HEK293 (cell line): ENCODE results near the gene OR2V2.
A peak's percentile ranks its signal among the peaks of the same experiment; 100 is the strongest.

Experiments used
- FEZF1 ChIP-seq: fragments of 450-650 bp; formaldehyde crosslinking; IDR thresholded peaks from 2 replicates; pipeline ENCODE4 v1.5.1; 2016; ENCODE audit warnings: missing biosample characterization, missing genetic modification characterization
- GLI4 ChIP-seq: fragments of 450-650 bp; formaldehyde crosslinking; IDR thresholded peaks from 2 replicates; pipeline ENCODE4 v1.5.1; 2016; ENCODE audit warnings: missing biosample characterization, missing genetic modification characterization
- HOXA7 ChIP-seq: sonication (generic); formaldehyde crosslinking; IDR thresholded peaks from 2 replicates; pipeline ENCODE4 v1.8.1; 2022; ENCODE audit warnings: missing genetic modification reagents, borderline replicate concordance
- OVOL3 ChIP-seq: fragments of 450-650 bp; formaldehyde crosslinking; IDR thresholded peaks from 2 replicates; pipeline ENCODE4 v1.5.1; 2016; ENCODE audit warnings: missing biosample characterization, missing genetic modification characterization
- PBX3 ChIP-seq: sonication (generic); formaldehyde crosslinking; IDR thresholded peaks from 2 replicates; pipeline ENCODE4 v1.8.1; 2022; ENCODE audit warnings: mild to moderate bottlenecking, moderate library complexity, missing genetic modification reagents
- PRDM6 ChIP-seq: fragments of 450-650 bp; formaldehyde crosslinking; IDR thresholded peaks from 2 replicates; pipeline ENCODE4 v1.5.1; 2017; ENCODE audit warnings: missing biosample characterization, missing genetic modification characterization
- ZBTB1 ChIP-seq: fragments of 450-650 bp; formaldehyde crosslinking; IDR thresholded peaks from 2 replicates; pipeline ENCODE4 v1.5.1; 2016; ENCODE audit warnings: missing biosample characterization, missing genetic modification characterization
- ZBTB44 ChIP-seq: fragments of 450-650 bp; IDR thresholded peaks from 2 replicates; pipeline ENCODE4 v1.5.1; 2018; ENCODE audit warnings: missing biosample characterization, mild to moderate bottlenecking, missing genetic modification characterization
- ZFP41 ChIP-seq: fragments of 450-650 bp; formaldehyde crosslinking; IDR thresholded peaks from 2 replicates; pipeline ENCODE4 v1.5.1; 2016; ENCODE audit warnings: missing biosample characterization, missing genetic modification characterization, borderline replicate concordance
- ZNF169 ChIP-seq: fragments of 450-650 bp; formaldehyde crosslinking; IDR thresholded peaks from 2 replicates; pipeline ENCODE4 v1.5.1; 2016; ENCODE audit warnings: missing biosample characterization, missing genetic modification characterization
- ZNF248 ChIP-seq: fragments of 450-650 bp; formaldehyde crosslinking; IDR thresholded peaks from 2 replicates; pipeline ENCODE4 v1.5.1; 2017; ENCODE audit warnings: missing biosample characterization, missing genetic modification characterization
- ZNF341 ChIP-seq: fragments of 450-650 bp; formaldehyde crosslinking; IDR thresholded peaks from 2 replicates; pipeline ENCODE4; 2016; ENCODE audit warnings: low read depth, missing biosample characterization, missing genetic modification characterization
- ZNF354C ChIP-seq: fragments of 450-650 bp; formaldehyde crosslinking; IDR thresholded peaks from 2 replicates; pipeline ENCODE4 v1.5.1; 2016; ENCODE audit warnings: missing biosample characterization, missing genetic modification characterization, low read depth, borderline replicate concordance
- ZNF518A ChIP-seq: fragments of 450-650 bp; formaldehyde crosslinking; conservative IDR thresholded peaks from 2 replicates; pipeline ENCODE4 v1.5.1; 2016; ENCODE audit warnings: low read depth, missing biosample characterization, missing genetic modification characterization
- ZNF529 ChIP-seq: fragments of 450-650 bp; formaldehyde crosslinking; IDR thresholded peaks from 2 replicates; pipeline ENCODE4 v1.5.1; 2017; ENCODE audit warnings: missing genetic modification characterization, missing biosample characterization; ENCODE audit not compliant: insufficient replicate concordance
- ZNF548 ChIP-seq: fragments of 450-650 bp; formaldehyde crosslinking; IDR thresholded peaks from 2 replicates; pipeline ENCODE4 v1.5.1; 2016; ENCODE audit warnings: missing biosample characterization, missing genetic modification characterization
- ZNF558 ChIP-seq: fragments of 450-650 bp; formaldehyde crosslinking; IDR thresholded peaks from 2 replicates; pipeline ENCODE4 v1.5.1; 2016; ENCODE audit warnings: missing biosample characterization, missing genetic modification characterization
- ZNF623 ChIP-seq: fragments of 450-650 bp; formaldehyde crosslinking; IDR thresholded peaks from 2 replicates; pipeline ENCODE4 v1.5.1; 2016; ENCODE audit warnings: missing biosample characterization, missing genetic modification characterization
- ZNF660 ChIP-seq: fragments of 450-650 bp; IDR thresholded peaks from 2 replicates; pipeline ENCODE4 v1.5.1; 2018; ENCODE audit warnings: missing biosample characterization, mild to moderate bottlenecking, missing genetic modification characterization
- ZNF664 ChIP-seq: fragments of 450-650 bp; formaldehyde crosslinking; IDR thresholded peaks from 2 replicates; pipeline ENCODE4 v1.5.1; 2016; ENCODE audit warnings: missing biosample characterization, missing genetic modification characterization
- ZNF677 ChIP-seq: fragments of 450-650 bp; IDR thresholded peaks from 2 replicates; pipeline ENCODE4 v1.5.0; 2018; ENCODE audit warnings: missing biosample characterization, mild to moderate bottlenecking, missing genetic modification characterization, moderate library complexity
- TF ChIP-seq, protein P1 (sequence below): fragments of 450-650 bp; formaldehyde crosslinking; IDR thresholded peaks from 2 replicates; pipeline ENCODE4 v1.5.1; 2016; ENCODE audit warnings: missing biosample characterization, missing genetic modification characterization
- TF ChIP-seq, protein P2 (sequence below): fragments of 450-650 bp; formaldehyde crosslinking; IDR thresholded peaks from 2 replicates; pipeline ENCODE4 v1.5.1; 2017; ENCODE audit warnings: missing biosample characterization, missing genetic modification characterization

OR2V2 gene

GRCh38 chr5:181191526-181192336 lies 44.3 kb downstream of the OR2V2 start (continued):
- TF ChIP-seq HOXA7 (CRISPR knock-in tag) = no peak
- no peak for TF ChIP-seq ZNF548
- TF ChIP-seq FEZF1 (tag by site-specific recombination) = no peak
- TF ChIP-seq ZNF677 = no peak
- TF ChIP-seq ZFP41 (tag by site-specific recombination) = no peak
- TF ChIP-seq, protein P1, sequence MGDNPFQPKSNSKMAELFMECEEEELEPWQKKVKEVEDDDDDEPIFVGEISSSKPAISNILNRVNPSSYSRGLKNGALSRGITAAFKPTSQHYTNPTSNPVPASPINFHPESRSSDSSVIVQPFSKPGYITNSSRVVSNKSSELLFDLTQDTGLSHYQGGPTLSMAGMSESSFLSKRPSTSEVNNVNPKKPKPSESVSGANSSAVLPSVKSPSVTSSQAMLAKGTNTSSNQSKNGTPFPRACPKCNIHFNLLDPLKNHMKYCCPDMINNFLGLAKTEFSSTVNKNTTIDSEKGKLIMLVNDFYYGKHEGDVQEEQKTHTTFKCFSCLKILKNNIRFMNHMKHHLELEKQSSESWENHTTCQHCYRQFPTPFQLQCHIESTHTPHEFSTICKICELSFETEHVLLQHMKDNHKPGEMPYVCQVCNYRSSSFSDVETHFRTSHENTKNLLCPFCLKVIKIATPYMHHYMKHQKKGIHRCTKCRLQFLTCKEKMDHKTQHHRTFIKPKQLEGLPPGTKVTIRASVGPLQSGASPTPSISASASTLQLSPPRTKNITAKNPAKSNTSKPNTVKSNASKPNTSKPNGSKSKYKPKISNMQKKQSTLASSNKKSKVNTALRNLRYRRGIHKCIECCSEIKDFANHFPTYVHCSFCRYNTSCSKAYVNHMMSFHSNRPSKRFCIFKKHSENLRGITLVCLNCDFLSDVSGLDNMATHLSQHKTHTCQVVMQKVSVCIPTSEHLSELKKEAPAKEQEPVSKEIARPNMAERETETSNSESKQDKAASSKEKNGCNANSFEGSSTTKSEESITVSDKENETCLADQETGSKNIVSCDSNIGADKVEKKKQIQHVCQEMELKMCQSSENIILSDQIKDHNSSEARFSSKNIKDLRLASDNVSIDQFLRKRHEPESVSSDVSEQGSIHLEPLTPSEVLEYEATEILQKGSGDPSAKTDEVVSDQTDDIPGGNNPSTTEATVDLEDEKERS = no peak
- no peak for TF ChIP-seq ZNF664
- TF ChIP-seq OVOL3 (tag by site-specific recombination) = no peak
- no peak for TF ChIP-seq ZNF341 (tag by site-specific recombination)
- no peak for TF ChIP-seq ZNF169 (tag by site-specific recombination)
- TF ChIP-seq ZNF518A (tag by site-specific recombination) = no peak
- TF ChIP-seq ZNF248 (tag by site-specific recombination) = no peak
- no peak for TF ChIP-seq ZNF623 (tag by site-specific recombination)
- TF ChIP-seq GLI4 (tag by site-specific recombination) = no peak
- no peak for TF ChIP-seq ZNF529 (tag by site-specific recombination)
- TF ChIP-seq, protein P2, sequence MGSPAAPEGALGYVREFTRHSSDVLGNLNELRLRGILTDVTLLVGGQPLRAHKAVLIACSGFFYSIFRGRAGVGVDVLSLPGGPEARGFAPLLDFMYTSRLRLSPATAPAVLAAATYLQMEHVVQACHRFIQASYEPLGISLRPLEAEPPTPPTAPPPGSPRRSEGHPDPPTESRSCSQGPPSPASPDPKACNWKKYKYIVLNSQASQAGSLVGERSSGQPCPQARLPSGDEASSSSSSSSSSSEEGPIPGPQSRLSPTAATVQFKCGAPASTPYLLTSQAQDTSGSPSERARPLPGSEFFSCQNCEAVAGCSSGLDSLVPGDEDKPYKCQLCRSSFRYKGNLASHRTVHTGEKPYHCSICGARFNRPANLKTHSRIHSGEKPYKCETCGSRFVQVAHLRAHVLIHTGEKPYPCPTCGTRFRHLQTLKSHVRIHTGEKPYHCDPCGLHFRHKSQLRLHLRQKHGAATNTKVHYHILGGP (tag by site-specific recombination) = no peak
- TF ChIP-seq PBX3 (CRISPR knock-in tag) = peak; percentile 74; the same call in 1 of the 2 replicates
- TF ChIP-seq ZNF660 (tag by site-specific recombination) = peak; percentile 85
- TF ChIP-seq PRDM6 = no peak
- peak; percentile 76 for TF ChIP-seq ZBTB44 (tag by site-specific recombination)
- no peak for TF ChIP-seq ZNF558 (tag by site-specific recombination)
- TF ChIP-seq ZBTB1 (tag by site-specific recombination) = no peak
- TF ChIP-seq ZNF354C (tag by site-specific recombination) = no peak
